Endothelial cell of umbilical vein (primary cell): ENCODE measurements around the gene EN2. TPM values are rescaled to one million over a fixed set of nuclear protein-coding genes. Genes with fewer than 3 reads are reported as not detected.

Experiments
- BruUV-seq: library from RNA; stranded (reverse); fragments of 400-500 nt; replicated peaks from 2 replicates; lab custom pipeline; 2021; lab: Mats Ljungman, UMichigan
- CTCF ChIA-PET: fragments of 300-600, 350-600 bp; sonication (Branson Sonifier 250); formaldehyde crosslinking; loops from one replicate; lab custom pipeline; 2021; ENCODE audit warnings: antibody characterized with exemption, inconsistent platforms; lab: Charles Lee
- POLR2A ChIA-PET: fragments of 300-600, 350-600 bp; sonication (Branson Sonifier 250); formaldehyde crosslinking; loops from one replicate; lab custom pipeline; 2021; ENCODE audit warnings: antibody characterized with exemption, inconsistent platforms; lab: Charles Lee
- DNase-seq: peaks from one replicate; pipeline ENCODE4 v3.0.0-alpha.2; 2011; ENCODE audit warnings: low read depth, low spot score
- FAIRE-seq: peaks from 2 replicates; lab custom pipeline; 2011; peaks lifted over from hg19 to GRCh38; lab: Jason Lieb, UNC
- H2AFZ ChIP-seq: 2 replicates; pipeline ENCODE4 v1.6.0; 2012; ENCODE audit warnings: low read depth, low read length, control low read depth, inconsistent platforms
- H3K27ac ChIP-seq: 2 replicates; pipeline ENCODE4 v1.5.1; 2011; ENCODE audit warnings: low read depth, mild to moderate bottlenecking, control low read depth, low read length, moderate library complexity; ENCODE audit not compliant: insufficient read depth
- H3K27me3 ChIP-seq, 2 experiments: 2 replicates each; pipeline versions ENCODE4 v1.6.0 to v1.6.1; 2011; ENCODE audit warnings: low read length in 2 of 2, mixed read lengths in 1 of 2; ENCODE audit not compliant: control insufficient read depth in 2 of 2, insufficient read depth in 2 of 2
- H3K36me3 ChIP-seq, 2 experiments: 2 replicates in 1 of 2; 3 replicates in 1 of 2; pipeline ENCODE4 v1.5.1; 2011; ENCODE audit warnings: low read length in 2 of 2, mild to moderate bottlenecking in 1 of 2, moderate library complexity in 1 of 2; ENCODE audit not compliant: control insufficient read depth in 2 of 2, insufficient read depth in 2 of 2; ENCODE audit errors: extremely low read depth in 1 of 2
- H3K4me1 ChIP-seq: 3 replicates; pipeline ENCODE4 v1.5.1; 2011; ENCODE audit warnings: mild to moderate bottlenecking, low read length; ENCODE audit not compliant: control insufficient read depth, insufficient read depth; ENCODE audit errors: extremely low read depth
- H3K4me2 ChIP-seq: 2 replicates; pipeline ENCODE4 v1.6.1; 2011; ENCODE audit warnings: low read length, control low read depth, mixed read lengths; ENCODE audit not compliant: insufficient read depth
- H3K4me3 ChIP-seq, 3 experiments: fragments of 200-600 bp in 1 of 3; sonication (generic), shearing (Covaris generic) in 1 of 3; replicated peaks in 1 of 3; 2 replicates each; pipeline ENCODE4 v1.5.1; 2011 to 2016; ENCODE audit warnings: control low read depth in 3 of 3, low read length in 3 of 3, mild to moderate bottlenecking in 2 of 3, inconsistent platforms in 1 of 3, low read depth in 1 of 3, moderate library complexity in 1 of 3; ENCODE audit not compliant: insufficient read depth in 1 of 3
- H3K79me2 ChIP-seq: 2 replicates; pipeline ENCODE4 v1.6.0; 2012; ENCODE audit warnings: low read length, inconsistent platforms; ENCODE audit not compliant: control insufficient read depth, insufficient read depth
- H3K9ac ChIP-seq: replicated peaks from 2 replicates; pipeline ENCODE3; 2011; ENCODE audit warnings: low read length, control low read depth; ENCODE audit not compliant: insufficient read depth; ENCODE audit errors: extremely low read depth
- H3K9me1 ChIP-seq: replicated peaks from 3 replicates; pipeline ENCODE4 v1.6.0; 2011; ENCODE audit warnings: mild to moderate bottlenecking, low read length; ENCODE audit not compliant: control insufficient read depth, insufficient read depth; ENCODE audit errors: extremely low read depth
- H3K9me3 ChIP-seq: replicated peaks from 2 replicates; pipeline ENCODE4 v1.5.1; 2012; ENCODE audit warnings: low read length, inconsistent platforms; ENCODE audit not compliant: control insufficient read depth, insufficient read depth
- H4K20me1 ChIP-seq: replicated peaks from 2 replicates; pipeline ENCODE3; 2011; ENCODE audit warnings: mild to moderate bottlenecking, low read length; ENCODE audit not compliant: control insufficient read depth, insufficient read depth; ENCODE audit errors: extremely low read depth
- CTCF ChIP-seq, 2 donors: IDR thresholded peaks; 1 replicate in 1 of 2; 2 replicates in 1 of 2; pipeline ENCODE4 v1.5.1; 2011; ENCODE audit warnings: low read length in 2 of 2, mild to moderate bottlenecking in 2 of 2, moderate library complexity in 2 of 2, control low read depth in 1 of 2, inconsistent platforms in 1 of 2, low read depth in 1 of 2; ENCODE audit not compliant: insufficient read depth in 1 of 2; ENCODE audit errors: extremely low read depth in 1 of 2
- EZH2 ChIP-seq: IDR thresholded peaks from 2 replicates; pipeline ENCODE4 v1.6.1; 2012; ENCODE audit warnings: borderline replicate concordance, low read depth, mild to moderate bottlenecking, moderate library complexity, low read length, inconsistent platforms; ENCODE audit not compliant: severe bottlenecking
- FOS ChIP-seq: IDR thresholded peaks from 2 replicates; pipeline ENCODE4 v1.6.1; 2011; ENCODE audit warnings: mild to moderate bottlenecking, low read length, moderate library complexity, borderline replicate concordance; ENCODE audit not compliant: insufficient read depth
- GATA2 ChIP-seq: IDR thresholded peaks from 2 replicates; pipeline ENCODE4 v1.7.0; 2011; ENCODE audit warnings: low read depth, mild to moderate bottlenecking, moderate library complexity, mixed read lengths, low read length; ENCODE audit not compliant: insufficient read length, insufficient read depth
- JUN ChIP-seq: IDR thresholded peaks from 2 replicates; pipeline ENCODE4 v1.6.1; 2011; ENCODE audit warnings: borderline replicate concordance, low read depth; ENCODE audit not compliant: insufficient read length, insufficient read depth
- MAX ChIP-seq: IDR thresholded peaks from 2 replicates; pipeline ENCODE4 v1.6.1; 2011; ENCODE audit not compliant: insufficient read depth, insufficient read length
- MYC ChIP-seq: IDR thresholded peaks from one replicate; pipeline ENCODE4 v1.6.1; 2011; ENCODE audit warnings: mild to moderate bottlenecking, low read depth, low read length
- POLR2A ChIP-seq: IDR thresholded peaks from 2 replicates; pipeline ENCODE4 v1.6.1; 2012; ENCODE audit warnings: low read depth, mild to moderate bottlenecking, control low read depth, low read length
- POLR2AphosphoS5 ChIP-seq: IDR thresholded peaks from 2 replicates; pipeline ENCODE4 v1.6.1; 2012; ENCODE audit warnings: low read depth, mild to moderate bottlenecking, control low read depth, low read length, moderate library complexity; ENCODE audit not compliant: insufficient read depth
- dilution Hi-C: fragments of 300-500 bp; cut with MboI; formaldehyde crosslinking; loops from one replicate; pipeline ENCODE4 v1.15.0; 2019; ENCODE audit warnings: low sequenced_read_pairs; ENCODE audit not compliant: extremely low pct_ligation_motif_present
- intact Hi-C: fragments of 100-400 bp; cut with micrococcal nuclease; formaldehyde crosslinking; loops from one replicate; pipeline ENCODE4 v1.10.0; 2022
- polyA plus RNA-seq, 4 experiments: library from polyadenylated mRNA; depleted of rRNA in 3 of 4; stranded (reverse) in 3 of 4; unstranded in 1 of 4; fragments of >200 nt; gene quantifications; 2 replicates each; pipeline versions ENCODE4 v1.2.1 to v1.2.3, GENCODE V29; 2011 to 2012; ENCODE audit warnings: missing spikeins in 1 of 4
- total RNA-seq: library from RNA; stranded (reverse); gene quantifications from 2 replicates; pipeline ENCODE4 v1.2.3, GENCODE V29; 2021

Gene EN2
- total and polyA plus RNA-seq, 2 donors (not counting 3 experiments of a cell fraction or from before 2014, with no cell fraction given): not detected

GRCh38 chr7:155496267-155497005 lies 38.5 kb downstream of the EN2 start:
- H2AFZ ChIP-seq: no peak overlapping the region
- POLR2A ChIA-PET: no interaction called here
- H3K9ac ChIP-seq: no peak overlapping the region
- H4K20me1 ChIP-seq: no peaks in the 10 kb centered on the region
- TF ChIP-seq EZH2: no peak
- TF ChIP-seq JUN: no peak
- TF ChIP-seq POLR2AphosphoS5: no peak
- TF ChIP-seq GATA2: no peak
- no peak for TF ChIP-seq FOS
- no peak for TF ChIP-seq POLR2A
- TF ChIP-seq CTCF (IDR thresholded peaks at IDR 0.05; ENCODE audit: extremely low read depth in 1 of 2, insufficient read depth in 1 of 2, low read depth in 1 of 2, low read length in 2 of 2): no peak
- TF ChIP-seq MAX: no peak
- no peak for TF ChIP-seq MYC
- no peak overlapping the region for H3K4me2 ChIP-seq
- H3K4me3 ChIP-seq: no peak overlapping the region
- no peaks in the 10 kb centered on the region for H3K79me2 ChIP-seq
- CTCF ChIA-PET: no interaction called here
- H3K27me3 ChIP-seq: peaks cover 10 to 14% of the 10 kb centered on the region in 2 experiments
- H3K4me1 ChIP-seq: no peaks in the 10 kb centered on the region
- dilution Hi-C loops (no loop called here), intact Hi-C loops (no loop called here)
- FAIRE-seq: no peak
- H3K27ac ChIP-seq: no peak overlapping the region
- no peaks in the 10 kb centered on the region for H3K36me3 ChIP-seq
- H3K9me1 ChIP-seq: no peaks in the 10 kb centered on the region
- no TSS peak for BruUV-seq
- DNase-seq: no peak
- H3K9me3 ChIP-seq: no peaks in the 10 kb centered on the region
